ENCODE data around the gene CMYA5.
"Not testable (repeated sequence)": the region's sequence is repeated elsewhere in the genome, so short reads cannot be mapped to it uniquely, and the experiment has no call there.

Gene CMYA5

GRCh38 chr5:79689541-79690466, at the start of gene CMYA5:
Gene CMYA5, plus strand, starts transcription at chr5:79689836. Its CDS starts 72 bp downstream, at chr5:79689908.
- Histone ChIP-seq H3K36me3 (ENCODE audit: control insufficient read depth in 1 of 2, insufficient read depth in 2 of 2, low read length in 2 of 2) (peaks cover 5 to 6% of the 10 kb centered on the region in 2 donors), H3K4me1 (ENCODE audit: control insufficient read depth in 1 of 2, insufficient read depth in 2 of 2, low read length in 2 of 2) (peaks cover 0 to 3% of the 10 kb centered on the region in 2 donors), H3K27ac (ENCODE audit: low read length) (no peak within 1 kb of the TSS), H3K27me3 (ENCODE audit: low read depth, low read length) (no peaks in the 10 kb centered on the region), H3K4me3 (ENCODE audit: low read depth in 1 of 2, low read length in 2 of 2) (peak within 1 kb of the TSS; percentile 56 to 74), H3K9me3 (ENCODE audit: control insufficient read depth in 1 of 2, low read length in 2 of 2) (no peaks in the 10 kb centered on the region)

GRCh38 chr5:79640571-79641055, 49.0 kb upstream of the CMYA5 start:
- Histone ChIP-seq H3K4me1 (ENCODE audit: control insufficient read depth in 1 of 2, insufficient read depth in 2 of 2, low read length in 2 of 2) (no peaks in the 10 kb centered on the region), H3K9me3 (ENCODE audit: control insufficient read depth in 1 of 2, low read length in 2 of 2) (no peaks in the 10 kb centered on the region), H3K27ac (ENCODE audit: low read length) (no peak overlapping the region), H3K27me3 (ENCODE audit: low read depth, low read length) (no peaks in the 10 kb centered on the region), H3K36me3 (ENCODE audit: control insufficient read depth in 1 of 2, insufficient read depth in 2 of 2, low read length in 2 of 2) (peaks cover 6 to 21% of the 10 kb centered on the region in 2 donors), H3K4me3 (ENCODE audit: low read depth in 1 of 2, low read length in 2 of 2) (no peak overlapping the region)

GRCh38 chr5:79641414-79641813, 48.2 kb upstream of the CMYA5 start:
- no peaks in the 10 kb centered on the region for H3K27me3 ChIP-seq (ENCODE audit: low read depth, low read length)
- H3K36me3 ChIP-seq (ENCODE audit: control insufficient read depth in 1 of 2, insufficient read depth in 2 of 2, low read length in 2 of 2) = peaks cover 14 to 28% of the 10 kb centered on the region in 2 donors
- no peaks in the 10 kb centered on the region for H3K4me1 ChIP-seq (ENCODE audit: control insufficient read depth in 1 of 2, insufficient read depth in 2 of 2, low read length in 2 of 2)
- no peaks in the 10 kb centered on the region for H3K9me3 ChIP-seq (ENCODE audit: control insufficient read depth in 1 of 2, low read length in 2 of 2)
- H3K4me3 ChIP-seq (ENCODE audit: low read depth in 1 of 2, low read length in 2 of 2) = no peak overlapping the region
- no peak overlapping the region for H3K27ac ChIP-seq (ENCODE audit: low read length)

- no peak overlapping the region for H3K27ac ChIP-seq (ENCODE audit: low read length)
- H3K27me3 ChIP-seq (ENCODE audit: low read depth, low read length) = no peaks in the 10 kb centered on the region
- no peaks in the 10 kb centered on the region for H3K9me3 ChIP-seq (ENCODE audit: control insufficient read depth in 1 of 2, low read length in 2 of 2)
- no peaks in the 10 kb centered on the region for H3K4me1 ChIP-seq (ENCODE audit: control insufficient read depth in 1 of 2, insufficient read depth in 2 of 2, low read length in 2 of 2)
- no peak overlapping the region for H3K4me3 ChIP-seq (ENCODE audit: low read depth in 1 of 2, low read length in 2 of 2)
- H3K36me3 ChIP-seq (ENCODE audit: control insufficient read depth in 1 of 2, insufficient read depth in 2 of 2, low read length in 2 of 2) = peaks cover 20 to 35% of the 10 kb centered on the region in 2 donors
Measured at GRCh38 chr5:79642210-79642609, 47.4 kb upstream of the CMYA5 start.

GRCh38 chr5:79653843-79654242, 35.8 kb upstream of the CMYA5 start:
- peaks cover 13 to 22% of the 10 kb centered on the region in 2 donors for H3K36me3 ChIP-seq (ENCODE audit: control insufficient read depth in 1 of 2, insufficient read depth in 2 of 2, low read length in 2 of 2)
- no peaks in the 10 kb centered on the region for H3K27me3 ChIP-seq (ENCODE audit: low read depth, low read length)
- no peaks in the 10 kb centered on the region for H3K4me1 ChIP-seq (ENCODE audit: control insufficient read depth in 1 of 2, insufficient read depth in 2 of 2, low read length in 2 of 2)
- H3K27ac ChIP-seq (ENCODE audit: low read length) = no peak overlapping the region
- no peaks in the 10 kb centered on the region for H3K9me3 ChIP-seq (ENCODE audit: control insufficient read depth in 1 of 2, low read length in 2 of 2)
- H3K4me3 ChIP-seq (ENCODE audit: low read depth in 1 of 2, low read length in 2 of 2) = no peak overlapping the region

GRCh38 chr5:79663212-79663611, 26.4 kb upstream of the CMYA5 start:
- Histone ChIP-seq H3K27me3 (ENCODE audit: low read depth, low read length) (no peaks in the 10 kb centered on the region), H3K9me3 (ENCODE audit: control insufficient read depth in 1 of 2, low read length in 2 of 2) (no peaks in the 10 kb centered on the region), H3K27ac (ENCODE audit: low read length) (no peak overlapping the region), H3K4me1 (ENCODE audit: control insufficient read depth in 1 of 2, insufficient read depth in 2 of 2, low read length in 2 of 2) (no peaks in the 10 kb centered on the region), H3K36me3 (ENCODE audit: control insufficient read depth in 1 of 2, insufficient read depth in 2 of 2, low read length in 2 of 2) (peaks cover 5 to 32% of the 10 kb centered on the region in 2 donors), H3K4me3 (ENCODE audit: low read depth in 1 of 2, low read length in 2 of 2) (no peak overlapping the region)

GRCh38 chr5:79666758-79667157, 22.9 kb upstream of the CMYA5 start:
- Histone ChIP-seq H3K27ac (ENCODE audit: low read length) (no peak overlapping the region), H3K9me3 (ENCODE audit: control insufficient read depth in 1 of 2, low read length in 2 of 2) (no peaks in the 10 kb centered on the region), H3K4me1 (ENCODE audit: control insufficient read depth in 1 of 2, insufficient read depth in 2 of 2, low read length in 2 of 2) (no peaks in the 10 kb centered on the region), H3K4me3 (ENCODE audit: low read depth in 1 of 2, low read length in 2 of 2) (no peak overlapping the region), H3K36me3 (ENCODE audit: control insufficient read depth in 1 of 2, insufficient read depth in 2 of 2, low read length in 2 of 2) (peaks cover 7 to 29% of the 10 kb centered on the region in 2 donors), H3K27me3 (ENCODE audit: low read depth, low read length) (no peaks in the 10 kb centered on the region)

- no peak overlapping the region for H3K4me3 ChIP-seq (ENCODE audit: low read depth in 1 of 2, low read length in 2 of 2)
- H3K36me3 ChIP-seq (ENCODE audit: control insufficient read depth in 1 of 2, insufficient read depth in 2 of 2, low read length in 2 of 2) = peaks cover 18 to 19% of the 10 kb centered on the region in 2 donors
- no peaks in the 10 kb centered on the region for H3K9me3 ChIP-seq (ENCODE audit: control insufficient read depth in 1 of 2, low read length in 2 of 2)
Measured at GRCh38 chr5:79672392-79672791, 17.2 kb upstream of the CMYA5 start.

GRCh38 chr5:79676354-79676753, 13.3 kb upstream of the CMYA5 start:
- H3K9me3 ChIP-seq (ENCODE audit: control insufficient read depth in 1 of 2, low read length in 2 of 2); H3K4me1 ChIP-seq (ENCODE audit: control insufficient read depth in 1 of 2, insufficient read depth in 2 of 2, low read length in 2 of 2); H3K27ac ChIP-seq (ENCODE audit: low read length); H3K27me3 ChIP-seq (ENCODE audit: low read depth, low read length); H3K4me3 ChIP-seq (ENCODE audit: low read depth in 1 of 2, low read length in 2 of 2): not testable (repeated sequence)
- peaks cover 12 to 15% of the 10 kb centered on the region in 2 donors for H3K36me3 ChIP-seq (ENCODE audit: control insufficient read depth in 1 of 2, insufficient read depth in 2 of 2, low read length in 2 of 2)

More at GRCh38 chr5:79672392-79672791, 17.2 kb upstream of the CMYA5 start:
- Histone ChIP-seq H3K27ac (ENCODE audit: low read length) (no peak overlapping the region), H3K27me3 (ENCODE audit: low read depth, low read length) (no peaks in the 10 kb centered on the region), H3K4me1 (ENCODE audit: control insufficient read depth in 1 of 2, insufficient read depth in 2 of 2, low read length in 2 of 2) (no peaks in the 10 kb centered on the region)

- peaks cover 21 to 41% of the 10 kb centered on the region in 2 donors for H3K36me3 ChIP-seq (ENCODE audit: control insufficient read depth in 1 of 2, insufficient read depth in 2 of 2, low read length in 2 of 2)
- not testable (repeated sequence) for H3K4me3 ChIP-seq (ENCODE audit: low read depth in 1 of 2, low read length in 2 of 2); H3K27ac ChIP-seq (ENCODE audit: low read length); H3K27me3 ChIP-seq (ENCODE audit: low read depth, low read length); H3K9me3 ChIP-seq (ENCODE audit: control insufficient read depth in 1 of 2, low read length in 2 of 2); H3K4me1 ChIP-seq (ENCODE audit: control insufficient read depth in 1 of 2, insufficient read depth in 2 of 2, low read length in 2 of 2)
Measured at GRCh38 chr5:79682102-79682501, 7.5 kb upstream of the CMYA5 start.

- H3K9me3 ChIP-seq (ENCODE audit: control insufficient read depth in 1 of 2, low read length in 2 of 2) = no peaks in the 10 kb centered on the region
- H3K36me3 ChIP-seq (ENCODE audit: control insufficient read depth in 1 of 2, insufficient read depth in 2 of 2, low read length in 2 of 2) = peaks cover 21 to 37% of the 10 kb centered on the region in 2 donors
- no peak overlapping the region for H3K4me3 ChIP-seq (ENCODE audit: low read depth in 1 of 2, low read length in 2 of 2)
- no peaks in the 10 kb centered on the region for H3K4me1 ChIP-seq (ENCODE audit: control insufficient read depth in 1 of 2, insufficient read depth in 2 of 2, low read length in 2 of 2)
- H3K27me3 ChIP-seq (ENCODE audit: low read depth, low read length) = no peaks in the 10 kb centered on the region
- no peak overlapping the region for H3K27ac ChIP-seq (ENCODE audit: low read length)
Measured at GRCh38 chr5:79684782-79685181, 4.9 kb upstream of the CMYA5 start.
